ENCODE measurements around the gene ATXN2. TPM values are rescaled to one million over a fixed set of nuclear protein-coding genes. Genes with fewer than 3 reads are reported as not detected.
"Not testable (repeated sequence)": the region's sequence is repeated elsewhere in the genome, so short reads cannot be mapped to it uniquely, and the experiment has no call there.

Gene ATXN2
- total RNA-seq, 1 donor from 2014 or later = 70.3 TPM

DNA sequence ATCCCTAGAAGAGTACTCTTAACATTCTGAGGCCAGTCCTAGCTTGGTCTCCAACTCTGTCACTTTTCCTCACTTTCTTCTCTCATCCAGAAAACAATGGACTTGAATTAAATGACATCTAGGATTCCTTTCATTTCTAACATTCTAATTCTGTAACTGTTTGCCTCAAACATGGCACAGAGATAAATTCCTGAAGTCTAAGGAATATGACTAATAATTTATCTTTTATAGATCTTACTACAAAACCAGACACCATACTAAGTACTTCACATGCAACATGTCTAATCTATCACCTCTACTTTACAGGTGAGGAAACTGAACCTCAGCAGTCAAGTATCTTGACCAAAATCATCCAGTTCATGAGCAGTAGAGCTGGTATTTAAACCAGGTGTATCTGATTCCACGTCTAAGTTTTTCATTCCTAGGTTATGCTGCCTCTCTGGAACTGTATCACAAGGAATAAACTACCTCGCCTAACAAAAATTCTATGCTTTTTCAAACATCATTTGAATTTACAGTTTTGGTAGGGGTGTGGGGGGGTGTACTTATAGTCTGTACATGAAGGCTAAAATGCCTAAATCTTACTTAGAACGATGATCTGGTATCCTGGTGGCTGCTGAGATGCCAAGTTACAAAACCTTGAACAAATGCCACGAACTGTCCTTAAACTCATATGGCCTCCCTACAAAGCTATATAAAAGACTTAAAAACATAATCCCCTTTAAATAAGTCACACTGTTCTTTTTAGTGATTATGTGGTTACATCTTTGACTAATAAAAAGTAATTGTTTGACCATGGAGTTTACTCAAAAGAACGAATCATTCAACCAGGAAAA, 41.6 kb downstream of the ATXN2 start:
- Histone ChIP-seq H3K9me3 (no peaks in the 10 kb centered on the region), H3K27me3 (ENCODE audit: low read depth) (no peaks in the 10 kb centered on the region), H3K27ac (no peak overlapping the region), H3K36me3 (no peaks in the 10 kb centered on the region), H3K4me3 (no peak overlapping the region), H3K4me1 (peaks cover 17% of the 10 kb centered on the region)
- ATAC-seq (no peak), DNase-seq (no peak)
- intact Hi-C loops (cut with DNase I) = no loop called here
- TF ChIP-seq, protein P1, sequence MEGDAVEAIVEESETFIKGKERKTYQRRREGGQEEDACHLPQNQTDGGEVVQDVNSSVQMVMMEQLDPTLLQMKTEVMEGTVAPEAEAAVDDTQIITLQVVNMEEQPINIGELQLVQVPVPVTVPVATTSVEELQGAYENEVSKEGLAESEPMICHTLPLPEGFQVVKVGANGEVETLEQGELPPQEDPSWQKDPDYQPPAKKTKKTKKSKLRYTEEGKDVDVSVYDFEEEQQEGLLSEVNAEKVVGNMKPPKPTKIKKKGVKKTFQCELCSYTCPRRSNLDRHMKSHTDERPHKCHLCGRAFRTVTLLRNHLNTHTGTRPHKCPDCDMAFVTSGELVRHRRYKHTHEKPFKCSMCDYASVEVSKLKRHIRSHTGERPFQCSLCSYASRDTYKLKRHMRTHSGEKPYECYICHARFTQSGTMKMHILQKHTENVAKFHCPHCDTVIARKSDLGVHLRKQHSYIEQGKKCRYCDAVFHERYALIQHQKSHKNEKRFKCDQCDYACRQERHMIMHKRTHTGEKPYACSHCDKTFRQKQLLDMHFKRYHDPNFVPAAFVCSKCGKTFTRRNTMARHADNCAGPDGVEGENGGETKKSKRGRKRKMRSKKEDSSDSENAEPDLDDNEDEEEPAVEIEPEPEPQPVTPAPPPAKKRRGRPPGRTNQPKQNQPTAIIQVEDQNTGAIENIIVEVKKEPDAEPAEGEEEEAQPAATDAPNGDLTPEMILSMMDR (IDR thresholded peaks at IDR 0.05) = no peak

DNA sequence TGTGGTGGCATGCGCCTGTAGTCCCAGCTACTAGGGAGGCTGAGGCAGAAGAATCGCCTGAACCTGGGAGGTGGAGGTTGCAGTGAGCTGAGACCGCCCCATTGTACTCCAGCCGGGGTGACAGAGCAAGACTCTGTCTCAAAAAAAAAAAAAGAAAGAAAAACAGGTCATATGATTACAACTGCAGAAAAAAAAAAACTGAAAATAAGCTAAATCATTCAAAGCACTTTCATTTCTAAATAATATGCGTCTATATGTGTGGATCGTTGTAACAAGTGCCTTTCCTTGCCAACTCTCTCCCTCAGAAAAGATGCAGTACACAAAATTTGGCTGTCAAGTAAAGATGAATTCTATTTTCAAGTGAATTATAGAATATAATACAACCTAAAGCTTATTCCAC, 42.4 kb downstream of the ATXN2 start:
- ATAC-seq (no peak), DNase-seq (no peak)
- peaks cover 11% of the 10 kb centered on the region for H3K4me1 ChIP-seq
- TF ChIP-seq, protein P1 (IDR thresholded peaks at IDR 0.05) = no peak
- no peaks in the 10 kb centered on the region for H3K9me3 ChIP-seq
- no peak overlapping the region for H3K4me3 ChIP-seq
- H3K36me3 ChIP-seq = peaks cover 6% of the 10 kb centered on the region
- no peak overlapping the region for H3K27ac ChIP-seq
- H3K27me3 ChIP-seq (ENCODE audit: low read depth) = no peaks in the 10 kb centered on the region
- intact Hi-C loops (cut with DNase I) = no loop called here

DNA sequence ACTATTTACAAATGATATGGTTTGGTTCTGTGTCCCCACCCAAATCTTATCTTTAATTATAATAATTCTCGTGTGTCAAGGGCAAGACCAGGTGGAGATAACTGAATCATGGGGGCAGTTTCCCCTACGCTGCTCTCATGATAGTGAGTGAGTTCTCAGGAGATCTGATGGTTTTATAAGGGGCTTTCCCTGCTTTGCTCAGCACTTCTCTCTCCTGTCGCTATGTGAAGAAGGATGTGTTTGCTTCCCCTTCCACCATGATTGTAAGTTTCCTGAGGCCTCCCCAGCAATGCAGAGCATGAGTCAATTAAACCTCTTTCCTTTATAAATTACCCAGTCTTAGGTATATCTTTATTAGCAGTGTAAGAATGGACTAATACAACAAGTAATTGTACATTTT, 43.8 kb downstream of the ATXN2 start:
- H3K4me3 ChIP-seq; H3K27me3 ChIP-seq (ENCODE audit: low read depth); H3K27ac ChIP-seq; DNase-seq; H3K9me3 ChIP-seq; ATAC-seq; intact Hi-C loops (cut with DNase I): not testable (repeated sequence)
- Histone ChIP-seq H3K4me1 (peaks cover 11% of the 10 kb centered on the region), H3K36me3 (peaks cover 19% of the 10 kb centered on the region)

DNA sequence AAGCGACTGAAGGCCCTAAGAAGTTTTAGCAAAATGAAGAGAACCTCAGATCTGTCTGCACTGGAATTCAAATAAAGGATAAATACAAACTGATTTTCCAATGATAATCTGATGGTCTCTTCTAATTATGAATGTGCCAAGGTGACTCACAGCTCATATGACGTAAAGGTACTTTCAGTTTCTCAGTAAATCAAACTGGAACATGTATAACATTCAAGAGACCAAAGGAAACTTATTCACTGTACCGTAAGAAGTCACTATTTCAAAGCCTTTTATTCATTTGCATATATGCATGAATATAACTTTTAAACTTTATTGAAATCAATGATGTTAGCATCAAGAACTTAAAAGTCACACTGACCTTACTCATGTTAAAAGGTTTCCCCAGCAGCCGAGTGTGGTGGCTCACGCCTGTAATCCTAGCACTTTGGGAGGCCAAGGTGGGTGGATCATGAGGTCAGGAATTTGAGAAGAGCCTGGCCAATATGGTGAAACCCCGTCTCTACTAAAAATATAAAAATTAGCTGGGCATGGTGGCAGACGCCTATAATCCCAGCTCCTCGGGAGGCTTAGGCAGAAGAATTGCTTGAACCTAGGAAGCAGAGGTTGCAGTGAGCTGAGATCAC, 52.2 kb downstream of the ATXN2 start:
- Histone ChIP-seq H3K4me3 (no peak overlapping the region), H3K36me3 (peaks cover 95% of the 10 kb centered on the region), H3K9me3 (no peaks in the 10 kb centered on the region), H3K27ac (no peak overlapping the region), H3K4me1 (no peaks in the 10 kb centered on the region), H3K27me3 (ENCODE audit: low read depth) (no peaks in the 10 kb centered on the region)
- no peak for DNase-seq
- intact Hi-C loops (cut with DNase I) = no loop called here
- TF ChIP-seq, protein P1 (IDR thresholded peaks at IDR 0.05) = no peak
- ATAC-seq = no peak

DNA sequence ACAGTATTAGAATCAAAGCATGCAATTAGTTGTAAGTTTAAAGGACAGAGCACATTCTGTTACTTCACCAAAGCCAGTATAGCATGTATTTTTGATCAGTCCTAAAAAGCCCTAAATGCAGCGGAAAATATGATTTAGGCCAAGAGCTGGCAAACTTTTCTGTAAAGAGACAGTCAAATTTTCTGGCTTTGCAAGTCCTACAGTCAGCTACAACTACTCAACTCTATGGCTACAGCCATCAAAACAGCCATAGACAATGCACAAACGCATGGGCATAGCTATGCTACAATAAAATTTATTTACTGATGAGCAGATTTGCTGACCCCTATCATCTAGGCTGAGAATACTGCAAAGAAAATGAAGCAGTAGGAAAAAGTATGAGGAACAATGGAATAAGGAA, 52.9 kb downstream of the ATXN2 start:
- ATAC-seq (no peak), DNase-seq (no peak)
- no peaks in the 10 kb centered on the region for H3K4me1 ChIP-seq
- H3K36me3 ChIP-seq = peaks cover 88% of the 10 kb centered on the region
- H3K27ac ChIP-seq = no peak overlapping the region
- TF ChIP-seq, protein P1 (IDR thresholded peaks at IDR 0.05) = no peak
- no peaks in the 10 kb centered on the region for H3K9me3 ChIP-seq
- intact Hi-C loops (cut with DNase I) = no loop called here
- no peak overlapping the region for H3K4me3 ChIP-seq
- no peaks in the 10 kb centered on the region for H3K27me3 ChIP-seq (ENCODE audit: low read depth)

DNA sequence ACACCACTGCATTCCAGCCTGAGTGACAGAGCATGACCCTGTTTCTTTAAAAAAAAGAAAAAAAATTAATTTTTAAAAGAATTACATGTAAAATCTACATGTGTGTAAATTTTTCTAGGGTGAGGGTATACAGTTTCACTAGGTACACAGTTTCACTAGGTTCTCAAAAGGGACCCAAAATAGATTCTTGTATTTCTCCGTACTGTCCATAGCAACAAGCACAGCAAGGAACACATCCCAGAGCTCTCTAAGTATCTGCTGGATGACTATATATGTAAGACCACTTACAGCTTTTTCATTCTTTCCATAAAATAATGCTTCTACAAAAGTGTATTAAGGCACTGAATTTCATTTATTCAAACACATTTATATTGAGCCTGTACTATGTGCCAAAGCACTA, 55.1 kb downstream of the ATXN2 start:
- TF ChIP-seq, protein P1 (IDR thresholded peaks at IDR 0.05) = no peak
- DNase-seq (no peak), ATAC-seq (no peak)
- Histone ChIP-seq H3K27ac (no peak overlapping the region), H3K4me3 (no peak overlapping the region), H3K36me3 (peaks cover 67% of the 10 kb centered on the region), H3K4me1 (no peaks in the 10 kb centered on the region), H3K27me3 (ENCODE audit: low read depth) (no peaks in the 10 kb centered on the region), H3K9me3 (no peaks in the 10 kb centered on the region)
- intact Hi-C loops (cut with DNase I) = no loop called here
